Endodermal cell (in vitro differentiated cells): Measurements from ENCODE around the gene NTN4. TPM values are rescaled to one million over a fixed set of nuclear protein-coding genes. Genes with fewer than 3 reads are reported as not detected.
A peak's percentile ranks its signal among the peaks of the same experiment; 100 is the strongest.

Experiments
- DNase-seq: peaks from one replicate; pipeline ENCODE4 v3.0.0-alpha.2; 2017
- H3K27ac ChIP-seq: 2 replicates; pipeline ENCODE4 v1.5.1; 2013; ENCODE audit warnings: mild to moderate bottlenecking, low read depth, low read length, moderate library complexity
- H3K27me3 ChIP-seq: 2 replicates; pipeline ENCODE4 v1.6.1; 2013; ENCODE audit warnings: mild to moderate bottlenecking, low read length, moderate library complexity; ENCODE audit not compliant: insufficient read depth, control insufficient read depth, poor library complexity, severe bottlenecking
- H3K36me3 ChIP-seq: 2 replicates; pipeline ENCODE4 v1.7.0; 2013; ENCODE audit warnings: mild to moderate bottlenecking, low read length, moderate library complexity; ENCODE audit not compliant: control insufficient read depth, insufficient read depth
- H3K4me1 ChIP-seq: one replicate; pipeline ENCODE4 v1.7.0; 2013; ENCODE audit warnings: low read length; ENCODE audit not compliant: control insufficient read depth, insufficient read depth
- H3K4me3 ChIP-seq: 2 replicates; pipeline ENCODE4 v1.5.1; 2013; ENCODE audit warnings: mild to moderate bottlenecking, low read length, moderate library complexity
- H3K9ac ChIP-seq: 2 replicates; pipeline ENCODE4 v1.6.1; 2013; ENCODE audit warnings: mild to moderate bottlenecking, low read length, moderate library complexity; ENCODE audit not compliant: poor library complexity, severe bottlenecking; ENCODE audit errors: extremely low read depth
- H3K9me3 ChIP-seq: 2 replicates; pipeline ENCODE4 v1.6.1; 2013; ENCODE audit warnings: mild to moderate bottlenecking, low read length, moderate library complexity; ENCODE audit not compliant: control insufficient read depth
- H3K27ac Mint-ChIP-seq: 2 replicates; pipeline ENCODE4 v1.8.0; 2020; ENCODE audit warnings: mixed read lengths
- H3K27me3 Mint-ChIP-seq: 2 replicates; pipeline ENCODE4 v1.8.0; 2021; ENCODE audit warnings: mild to moderate bottlenecking, mixed read lengths; ENCODE audit not compliant: insufficient read depth
- H3K36me3 Mint-ChIP-seq: 2 replicates; pipeline ENCODE4 v1.8.0; 2020; ENCODE audit warnings: low read depth, mixed read lengths
- H3K4me1 Mint-ChIP-seq: 2 replicates; pipeline ENCODE4 v1.8.0; 2020; ENCODE audit warnings: mixed read lengths
- H3K4me3 Mint-ChIP-seq: 2 replicates; pipeline ENCODE4 v1.8.0; 2020; ENCODE audit warnings: mild to moderate bottlenecking, moderate library complexity, mixed read lengths
- H3K9me3 Mint-ChIP-seq: 2 replicates; pipeline ENCODE4 v1.8.0; 2020; ENCODE audit warnings: mild to moderate bottlenecking, mixed read lengths
- CTCF ChIP-seq: fragments of 200-600 bp; sonication (generic); conservative IDR thresholded peaks from 2 replicates; pipeline ENCODE4 v1.5.0; 2021; ENCODE audit warnings: antibody characterized with exemption, mild to moderate bottlenecking
- WGBS, 2 experiments: methylation state at CpG; one replicate each; pipeline versions ENCODE4 v1.1.5 to v1.1.7; 2013; ENCODE audit warnings: missing lambda C conversion rate in 2 of 2, mixed read lengths in 1 of 2; ENCODE audit not compliant: insufficient coverage in 1 of 2, insufficient read length in 1 of 2; 5-methylcytosine and 5-hydroxymethylcytosine counted together
- total RNA-seq, 2 donors: library from RNA; stranded (reverse); fragmentation: NEBNext Ultra II Directional in 1 of 2; extraction: Animal tissue kit (Norgen Biotek cat#: 25700) in 1 of 2; gene quantifications; 2 replicates in 1 of 2; 3 replicates in 1 of 2; pipeline ENCODE4 v1.2.1, GENCODE V29; 2021

The NTN4 gene
- total RNA-seq, 2 donors from 2014 or later: 57.4 to 58.2 TPM

GRCh38 chr12:95633049-95633731 is 157.4 kb downstream of the NTN4 start:
- Histone ChIP-seq H3K9ac (no peak overlapping the region), H3K27me3 (no peaks in the 10 kb centered on the region), H3K9me3 (no peaks in the 10 kb centered on the region), H3K4me3 (no peak overlapping the region), H3K4me1 (peaks cover 21% of the 10 kb centered on the region), H3K36me3 (no peaks in the 10 kb centered on the region), H3K27ac (no peak overlapping the region)
- DNase-seq: no peak
- 93 to 100% methylated on average over 2 to 8 of the region's 9 CpGs for WGBS, 2 experiments
- no peak overlapping the region for H3K27ac Mint-ChIP-seq
- no peaks in the 10 kb centered on the region for H3K9me3 Mint-ChIP-seq
- H3K27me3 Mint-ChIP-seq: no peaks in the 10 kb centered on the region
- TF ChIP-seq CTCF: no peak
- peaks cover 33% of the 10 kb centered on the region for H3K4me1 Mint-ChIP-seq
- H3K36me3 Mint-ChIP-seq: no peaks in the 10 kb centered on the region
- no peak overlapping the region for H3K4me3 Mint-ChIP-seq

DNA sequence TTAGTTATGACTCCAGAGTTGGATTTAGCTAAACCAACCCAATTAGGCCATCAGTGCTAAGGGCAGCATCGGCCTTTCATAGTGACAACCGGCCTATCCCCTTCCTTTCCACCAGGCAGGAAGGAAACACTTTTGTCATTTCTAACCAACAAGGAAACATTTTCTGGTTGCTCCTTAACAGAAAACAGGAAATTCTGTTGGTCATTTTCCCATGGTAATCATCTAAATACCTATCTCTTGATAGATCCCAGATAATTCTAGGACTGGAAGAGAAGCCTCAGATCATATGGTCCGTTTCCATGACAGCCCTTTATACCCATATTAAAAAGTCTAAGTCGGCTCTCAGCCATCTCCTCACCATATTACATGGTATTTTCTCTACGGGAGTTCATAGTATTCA is 160.1 kb downstream of the NTN4 start:
- WGBS, 2 experiments: 94 to 95% methylated on average over 2 to 5 of the region's 5 CpGs
- no peaks in the 10 kb centered on the region for H3K36me3 Mint-ChIP-seq
- Histone ChIP-seq H3K4me1 (peaks cover 21% of the 10 kb centered on the region), H3K9me3 (no peaks in the 10 kb centered on the region), H3K4me3 (no peak overlapping the region), H3K9ac (no peak overlapping the region), H3K27me3 (no peaks in the 10 kb centered on the region), H3K36me3 (no peaks in the 10 kb centered on the region), H3K27ac (no peak overlapping the region)
- peaks cover 38% of the 10 kb centered on the region for H3K4me1 Mint-ChIP-seq
- H3K9me3 Mint-ChIP-seq: no peaks in the 10 kb centered on the region
- no peak overlapping the region for H3K4me3 Mint-ChIP-seq
- no peak for TF ChIP-seq CTCF
- no peak for DNase-seq
- H3K27me3 Mint-ChIP-seq: no peaks in the 10 kb centered on the region
- H3K27ac Mint-ChIP-seq: no peak overlapping the region

- Mint-ChIP-seq H3K4me1 (peaks cover 45% of the 10 kb centered on the region), H3K9me3 (no peaks in the 10 kb centered on the region), H3K4me3 (no peak overlapping the region), H3K36me3 (no peaks in the 10 kb centered on the region), H3K27ac (peak overlapping the region; percentile 40), H3K27me3 (no peaks in the 10 kb centered on the region)
- peaks cover 25% of the 10 kb centered on the region for H3K4me1 ChIP-seq
- DNase-seq: no peak
- WGBS, 2 experiments: 57 to 63% methylated on average over 2 to 3 of the region's 3 CpGs
- no peaks in the 10 kb centered on the region for H3K27me3 ChIP-seq
- H3K27ac ChIP-seq: no peak overlapping the region
- H3K9ac ChIP-seq: no peak overlapping the region
- no peak for TF ChIP-seq CTCF
- no peaks in the 10 kb centered on the region for H3K36me3 ChIP-seq
- H3K9me3 ChIP-seq: no peaks in the 10 kb centered on the region
- H3K4me3 ChIP-seq: no peak overlapping the region
Measured at GRCh38 chr12:95629392-95629791, 161.2 kb downstream of the NTN4 start.
